Measurements from ENCODE around the gene NOL7.

Gene NOL7

DNA sequence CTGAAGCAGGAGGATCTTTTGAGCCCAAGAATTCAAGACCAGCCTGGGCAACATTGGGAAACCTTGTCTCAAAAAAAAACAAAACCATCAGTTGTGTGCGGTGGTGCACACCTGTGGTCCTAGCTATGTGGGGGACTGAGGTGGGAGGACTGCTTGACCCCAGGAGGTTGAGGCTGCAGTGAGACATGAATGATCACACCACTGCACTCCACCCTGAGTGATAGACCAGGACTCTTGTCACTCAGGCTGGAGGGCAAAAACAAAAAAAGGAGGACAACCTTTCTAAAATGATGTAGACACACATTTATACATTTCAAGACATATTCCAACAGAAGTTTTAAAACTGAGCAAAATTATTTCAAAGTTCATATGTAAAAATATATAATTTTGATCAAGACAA lies 45.1 kb downstream of the NOL7 start:
- no peak for DNase-seq

DNA sequence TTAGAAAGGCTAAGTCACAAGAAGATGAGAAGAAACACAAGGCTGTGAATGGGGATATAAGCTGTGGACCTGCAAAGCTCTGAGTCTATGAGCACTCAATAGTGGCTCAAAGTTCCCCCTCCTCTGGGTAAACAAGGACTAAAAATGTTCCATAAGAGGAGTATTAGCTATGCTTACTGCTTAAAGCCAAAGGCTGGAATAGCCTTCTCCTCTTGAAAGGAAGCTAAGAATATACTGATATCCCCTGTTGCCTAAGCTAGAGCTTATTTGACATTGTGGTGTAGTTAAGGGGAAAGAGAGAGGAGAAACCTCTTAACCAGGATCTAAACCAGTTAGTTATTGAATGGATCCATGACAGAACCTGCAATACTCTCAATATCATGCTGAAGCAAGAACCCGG lies 45.8 kb downstream of the NOL7 start:
- DNase-seq: no peak

DNA sequence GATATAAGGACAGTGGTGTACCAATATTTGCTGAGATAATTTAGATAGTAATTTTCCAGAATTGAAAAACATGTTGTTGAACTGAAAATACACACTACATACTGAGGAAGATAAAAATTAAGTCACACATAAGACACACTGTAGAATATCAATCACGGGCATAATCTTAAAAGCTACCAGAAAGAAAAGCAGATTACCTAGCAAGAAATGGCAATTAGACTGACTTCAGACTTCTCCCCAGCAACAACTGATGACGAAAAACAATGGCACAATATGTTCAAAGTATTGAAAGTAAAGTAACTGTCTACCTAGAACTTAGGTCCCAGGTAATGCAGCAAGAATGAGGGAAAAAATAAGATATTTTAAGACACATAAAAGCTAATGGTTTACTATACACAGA lies 46.5 kb downstream of the NOL7 start:
- no peak for DNase-seq

DNA sequence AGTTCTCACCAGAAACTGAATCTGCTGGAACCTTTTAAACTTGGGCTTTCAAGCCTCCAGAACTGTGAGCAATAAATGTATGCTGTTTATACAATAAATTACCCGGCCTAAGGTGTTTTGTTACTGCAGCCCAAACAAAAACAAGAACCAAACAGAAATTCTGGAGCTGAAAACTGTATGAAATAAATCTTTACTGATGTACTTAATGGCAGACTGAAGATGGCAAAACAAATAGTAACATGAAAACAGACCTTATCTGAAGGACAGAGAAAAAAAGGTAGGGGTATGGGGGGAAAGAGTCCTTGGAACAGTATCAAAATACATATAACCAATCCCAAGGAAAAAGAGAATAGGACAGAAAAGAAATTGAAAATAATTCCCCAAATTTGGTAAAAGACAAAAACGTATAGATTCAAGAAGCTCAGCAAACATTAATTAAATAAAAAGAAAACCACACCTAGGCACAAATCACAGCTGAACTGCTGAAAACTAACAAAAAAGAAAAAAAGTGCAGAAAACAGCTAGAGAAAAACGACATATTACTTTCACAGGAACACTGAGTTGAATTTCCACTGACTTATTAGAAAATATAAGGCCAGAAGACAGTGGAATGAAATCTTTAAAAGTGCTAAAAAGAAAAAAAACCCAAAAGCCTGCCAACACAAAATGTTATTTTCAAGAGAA lies 47.7 kb downstream of the NOL7 start:
- no peak for DNase-seq

DNA sequence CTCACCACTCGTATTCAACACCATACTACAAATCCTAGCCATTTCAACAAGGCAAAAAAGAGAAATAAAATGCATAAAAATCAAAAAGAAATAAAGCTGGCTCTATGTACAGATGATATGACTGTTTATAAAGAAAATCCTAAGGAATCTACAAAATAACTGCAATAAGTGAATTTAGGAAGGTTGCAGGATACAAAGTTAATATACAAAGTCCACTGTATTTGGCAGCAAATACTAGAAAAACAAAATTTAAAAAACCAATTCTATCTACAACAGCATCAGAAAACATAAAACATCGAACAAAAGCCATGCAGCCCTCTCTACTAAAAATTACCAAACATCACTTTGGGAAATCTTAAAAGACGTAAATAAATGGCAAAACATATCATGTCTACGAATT lies 48.9 kb downstream of the NOL7 start:
- DNase-seq: no peak

DNA sequence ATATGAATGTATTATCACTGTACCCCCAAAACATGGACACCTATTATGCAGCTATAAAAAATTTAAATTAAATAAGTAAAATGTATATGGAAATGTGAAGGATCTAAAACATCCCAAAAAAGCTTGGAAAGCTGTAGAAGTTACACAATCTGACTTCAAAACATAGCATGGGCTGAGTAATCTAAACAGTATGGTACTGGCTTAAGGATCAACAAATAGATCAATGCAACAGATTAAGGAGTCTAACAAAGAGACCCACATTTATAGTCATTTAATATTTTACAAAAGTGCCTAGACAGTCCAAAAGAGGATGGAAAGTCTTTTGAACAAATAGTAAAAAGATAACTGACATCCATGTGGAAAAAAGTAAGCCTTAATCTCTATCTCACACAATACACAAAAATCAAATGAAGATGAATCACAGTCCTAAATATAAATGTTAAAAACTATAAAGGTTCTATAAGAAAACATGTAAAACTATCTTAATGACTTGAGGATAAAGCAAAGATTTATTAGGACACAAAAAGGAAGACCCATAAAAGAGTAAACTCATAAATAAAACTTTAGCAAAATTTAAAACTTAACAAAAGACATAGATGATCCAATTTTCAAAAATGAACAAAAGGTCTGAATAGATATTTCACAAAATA lies 49.7 kb downstream of the NOL7 start:
- DNase-seq: no peak

DNA sequence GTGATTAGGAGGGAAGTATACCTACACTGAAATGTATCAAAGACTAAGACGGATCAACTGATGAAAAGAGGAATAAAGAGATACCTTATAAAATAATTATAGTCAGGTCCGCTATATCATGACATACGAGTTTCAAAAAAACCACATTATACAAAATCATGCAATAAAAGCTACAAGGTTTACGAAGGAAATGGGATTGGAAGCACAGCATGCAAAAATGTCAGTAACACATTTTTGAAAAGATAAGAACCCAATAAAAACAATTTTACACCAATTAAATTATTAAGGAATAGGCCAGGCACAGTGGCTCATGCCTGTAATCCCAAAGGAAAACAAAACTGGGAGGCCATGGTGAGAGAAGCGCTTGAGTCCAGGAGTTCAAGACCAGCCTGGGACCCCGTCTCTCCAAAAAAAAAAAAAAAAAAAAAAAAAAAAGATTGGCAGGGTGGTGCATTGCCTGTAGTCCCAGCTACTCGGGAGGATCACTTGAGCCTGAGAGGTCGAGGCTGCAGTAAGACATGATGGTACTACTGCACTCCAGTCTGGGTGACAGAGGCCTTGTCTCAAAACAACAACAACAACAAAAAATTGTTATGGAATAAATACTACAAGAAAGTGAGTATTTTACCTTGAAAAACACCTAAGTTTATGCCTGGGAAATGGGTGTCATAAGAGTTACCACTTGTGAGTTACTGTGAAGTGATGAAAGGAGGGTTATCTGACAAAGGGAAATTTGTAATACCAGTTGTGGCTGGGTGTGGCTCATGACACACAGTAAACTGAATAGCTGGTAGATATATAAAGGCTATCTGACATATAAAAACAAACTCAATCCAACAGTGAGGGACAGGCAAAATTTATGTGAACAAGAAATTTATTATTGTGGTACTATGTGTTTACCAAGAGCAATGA lies 51.3 kb downstream of the NOL7 start:
- no peak for DNase-seq

DNA sequence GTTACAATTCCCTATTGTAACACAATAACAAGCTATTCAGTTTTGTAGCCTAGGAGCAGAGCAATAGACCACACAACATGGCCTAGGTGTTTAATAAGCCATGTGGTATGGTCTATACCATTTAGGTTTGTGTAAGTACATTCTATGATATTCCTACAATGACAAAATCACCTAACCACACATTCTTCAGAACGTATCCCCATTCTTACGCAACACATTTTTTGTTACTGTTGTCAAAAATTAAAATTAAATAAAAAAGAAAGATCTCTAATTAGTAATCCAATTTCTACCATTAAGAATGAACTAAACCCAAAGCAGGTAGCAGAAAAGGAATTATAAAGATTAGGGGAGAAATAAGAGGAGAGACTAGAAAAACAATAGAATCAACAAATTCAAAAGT lies 52.5 kb downstream of the NOL7 start:
- DNase-seq: no peak

DNA sequence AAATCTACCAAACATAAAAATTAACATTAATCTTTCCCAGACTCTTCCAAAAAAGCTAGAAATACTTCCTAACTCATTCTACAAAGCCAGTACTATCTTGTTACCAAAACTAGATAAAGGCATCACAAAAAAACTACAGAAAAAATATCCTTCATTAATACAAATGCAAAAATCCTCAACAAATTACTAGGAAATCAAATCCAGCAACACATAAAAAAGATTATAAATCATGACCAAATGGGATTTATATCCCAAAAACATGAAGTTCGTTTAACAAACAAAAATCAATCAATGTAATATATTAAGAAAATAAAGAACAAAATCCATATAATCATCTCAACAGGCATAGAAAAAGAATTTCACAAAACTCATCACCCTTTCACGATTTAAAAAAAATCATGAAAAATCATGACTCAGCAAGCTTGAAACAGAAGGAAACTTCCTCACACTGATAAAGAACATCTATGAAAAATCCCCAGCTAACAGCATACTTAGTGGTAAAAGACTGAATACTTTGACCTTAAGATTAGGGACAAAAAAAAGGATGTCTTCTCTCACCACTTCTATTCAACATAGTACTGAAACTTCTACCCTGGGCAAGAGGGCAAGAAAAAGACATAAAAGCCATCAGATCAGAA lies 53.3 kb downstream of the NOL7 start:
- DNase-seq: no peak

DNA sequence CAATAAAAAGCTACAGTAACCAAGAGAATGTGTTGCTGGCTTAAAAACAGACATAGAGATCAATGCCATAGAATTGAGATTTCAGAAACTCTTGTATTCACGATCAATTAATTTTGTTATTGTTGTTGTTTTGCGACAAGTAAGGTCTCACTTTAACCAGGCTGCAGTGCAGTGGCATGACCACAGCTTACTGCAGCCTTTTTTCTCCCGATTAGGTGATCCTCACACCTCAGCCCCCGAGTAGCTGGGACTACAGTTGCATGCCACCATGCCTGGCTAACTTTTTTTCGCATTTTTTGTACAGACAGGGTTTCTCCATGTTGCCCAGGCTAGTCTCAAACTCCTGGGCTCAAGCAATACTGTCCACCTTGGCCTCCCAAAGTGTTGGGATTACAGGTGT lies 54.3 kb downstream of the NOL7 start:
- DNase-seq: no peak
